BJ (cell line): ENCODE results near the gene CEP295NL. TPM values are rescaled to one million over a fixed set of nuclear protein-coding genes. Genes with fewer than 3 reads are reported as not detected.

Experiments
- CTCF ChIA-PET: fragments of 350-600 bp; formaldehyde crosslinking; extraction: SDS; loops from one replicate; lab custom pipeline; 2021; ENCODE audit warnings: antibody characterized with exemption, inconsistent platforms; lab: Yijun Ruan, JAX
- POLR2A ChIA-PET: fragments of 300-600 bp; sonication (Branson Sonifier 250); formaldehyde crosslinking; extraction: SDS; loops from one replicate; lab custom pipeline; 2021; ENCODE audit warnings: antibody characterized with exemption; lab: Charles Lee
- DNase-seq: peaks from one replicate; pipeline ENCODE4 v3.0.0-alpha.2; 2011; ENCODE audit warnings: low read depth
- H3K27me3 ChIP-seq: 2 replicates; pipeline ENCODE4 v1.6.0; 2011; ENCODE audit warnings: low read length; ENCODE audit not compliant: control insufficient read depth, insufficient read depth
- H3K36me3 ChIP-seq: 2 replicates; pipeline ENCODE4 v1.5.1; 2011; ENCODE audit warnings: low read length; ENCODE audit not compliant: control insufficient read depth, insufficient read depth
- H3K4me3 ChIP-seq: 2 replicates; pipeline ENCODE4 v1.5.1; 2011; ENCODE audit warnings: low read depth, mild to moderate bottlenecking, control low read depth, low read length
- CTCF ChIP-seq: IDR thresholded peaks from 2 replicates; pipeline ENCODE4 v1.5.1; 2011; ENCODE audit warnings: low read depth, mild to moderate bottlenecking, control low read depth, inconsistent platforms, low read length, moderate library complexity; ENCODE audit not compliant: insufficient read depth
- polyA plus RNA-seq: library from polyadenylated mRNA; depleted of rRNA; stranded (reverse); fragments of >200 nt; gene quantifications from 2 replicates; pipeline ENCODE4 v1.2.3, GENCODE V29; 2011

The CEP295NL gene
- polyA plus RNA-seq, 1 experiment: 0.15 TPM

- ChIA-PET CTCF (no interaction called here), POLR2A (interaction anchor here (0.7 kb wide), 1 partner anchor 46 kb away, joined by 6 read pairs; no protein-coding TSS in a partner anchor)
- TF ChIP-seq CTCF: no peak
- H3K36me3 ChIP-seq: no peaks in the 10 kb centered on the region
- DNase-seq: no peak
- no peaks in the 10 kb centered on the region for H3K27me3 ChIP-seq
- no peak overlapping the region for H3K4me3 ChIP-seq
Measured at GRCh38 chr17:78929908-78930775, 27.1 kb upstream of the CEP295NL start.

GRCh38 chr17:78925662-78926555 is 22.9 kb upstream of the CEP295NL start:
- ChIA-PET CTCF (interaction anchor here (1.0 kb wide), 1 partner anchor 60 kb away, joined by 4 read pairs; no protein-coding TSS in a partner anchor), POLR2A (interaction anchor here (0.7 kb wide), 1 partner anchor 15 kb away, joined by 4 read pairs; no protein-coding TSS in a partner anchor)
- Histone ChIP-seq H3K4me3 (peak overlapping the region; percentile 89), H3K27me3 (no peaks in the 10 kb centered on the region), H3K36me3 (no peaks in the 10 kb centered on the region)
- DNase-seq: peak; percentile 59
- no peak for TF ChIP-seq CTCF

GRCh38 chr17:78925234-78925633 is 22.2 kb upstream of the CEP295NL start, which contains the start of gene TIMP2:
Gene TIMP2, minus strand, starts transcription at chr17:78925387. Its CDS starts 299 bp downstream, at chr17:78925088.
- H3K36me3 ChIP-seq: no peaks in the 10 kb centered on the region
- no peaks in the 10 kb centered on the region for H3K27me3 ChIP-seq
- peak within 1 kb of the TSS; percentile 89 for H3K4me3 ChIP-seq
- 0 out of 2 replicates have a peak, but pooled peaks have one; percentile 17 for TF ChIP-seq CTCF
- peak; percentile 30 for DNase-seq
- ChIA-PET CTCF (no interaction called here), POLR2A (no interaction called here)

- Histone ChIP-seq H3K36me3 (no peaks in the 10 kb centered on the region; the same call in 1 of the 2 replicates), H3K27me3 (no peaks in the 10 kb centered on the region), H3K4me3 (peak overlapping the region; percentile 89)
- DNase-seq: no peak
- POLR2A ChIA-PET: interaction anchor here (0.7 kb wide), 1 partner anchor 56 kb away, joined by 4 read pairs; no protein-coding TSS in a partner anchor
- TF ChIP-seq CTCF: no peak
- CTCF ChIA-PET: no interaction called here
Measured at GRCh38 chr17:78924481-78925151, 21.6 kb upstream of the CEP295NL start.
